ENCODE measurements around the gene TXNDC17. TPM values are rescaled to one million over a fixed set of nuclear protein-coding genes. Genes with fewer than 3 reads are reported as not detected.

The TXNDC17 gene
- total and polyA plus RNA-seq, 2 of the 4 experiments (the other 2 are of a cell fraction), result 45.0 to 494 TPM

GRCh38 chr17:6638046-6638908 is 2.6 kb upstream of the TXNDC17 start:
- Histone ChIP-seq H3K56ac (ENCODE audit: extremely low read depth, insufficient read depth, low read length) (no peak overlapping the region), H3K9me3 (ENCODE audit: control insufficient read depth, insufficient read depth, low read length) (no peaks in the 10 kb centered on the region), H3K9me1 (ENCODE audit: insufficient read depth, low read length) (0 out of 2 replicates have a peak, but pooled peaks cover 5% of the 10 kb centered on the region), H4K20me1 (ENCODE audit: insufficient read depth, low read length) (no peaks in the 10 kb centered on the region; the same call in 1 of the 2 replicates), H2BK20ac (ENCODE audit: low read depth, low read length) (no peak overlapping the region), H3K14ac (replicated peaks; ENCODE audit: low read depth, low read length) (no peak overlapping the region), H2AFZ (replicated peaks; ENCODE audit: low read length, poor library complexity) (no peak overlapping the region), H4K8ac (ENCODE audit: low read depth in 2 of 2, low read length in 2 of 2) (no peak overlapping the region), H3K4me3 (ENCODE audit: insufficient read depth, low read depth, low read length) (no peak overlapping the region), H3K9ac (ENCODE audit: low read depth, low read length) (no peak overlapping the region), H3K36me3 (ENCODE audit: control insufficient read depth, insufficient read depth, low read length) (peaks cover 4% of the 10 kb centered on the region), H3K27ac (ENCODE audit: insufficient read depth, low read length) (no peak overlapping the region), H2AK5ac (ENCODE audit: low read depth, low read length) (peak overlapping the region; percentile 59; the same call in 1 of the 2 replicates), H2BK120ac (ENCODE audit: low read depth, low read length) (no peak overlapping the region), H3K18ac (ENCODE audit: low read depth, low read length) (no peak overlapping the region), H2BK15ac (ENCODE audit: low read depth, low read length) (no peak overlapping the region), H3K27me3 (ENCODE audit: control insufficient read depth, insufficient read depth, low read length) (no peaks in the 10 kb centered on the region), H3K23ac (ENCODE audit: low read depth, low read length) (no peak overlapping the region), H2AK9ac (replicated peaks; ENCODE audit: low read depth, low read length, poor library complexity) (peak overlapping the region; percentile 81), H2BK5ac (ENCODE audit: low read depth, low read length, poor library complexity, severe bottlenecking) (no peak overlapping the region), H4K91ac (ENCODE audit: insufficient read depth, low read depth, low read length) (no peak overlapping the region), H3K4me1 (ENCODE audit: control insufficient read depth, insufficient read depth, low read length) (peaks cover 9% of the 10 kb centered on the region), H3K79me1 (ENCODE audit: low read depth in 1 of 2, low read length in 2 of 2) (peaks cover 9 to 69% of the 10 kb centered on the region in 2 experiments), H4K5ac (ENCODE audit: low read depth, low read length) (no peak overlapping the region), H3K4ac (ENCODE audit: low read depth, low read length) (no peak overlapping the region), H3K4me2 (ENCODE audit: low read depth, low read length) (no peak overlapping the region)
- DNase-seq, result no peak
- in situ Hi-C loops (cut with MboI; ENCODE audit: low sequenced_read_pairs) (no loop called here), dilution Hi-C loops (cut with HindIII; ENCODE audit: low sequenced_read_pairs, unreplicated experiment) (no loop called here), intact Hi-C loops (cut with micrococcal nuclease) (no loop called here)
- TF ChIP-seq BHLHE40 (IDR thresholded peaks at IDR 0.05; ENCODE audit: low read depth, low read length), result no peak
- TF ChIP-seq NFE2L2 (IDR thresholded peaks at IDR 0.05; ENCODE audit: low read depth, low read length), result no peak
- no peak for TF ChIP-seq USF2 (IDR thresholded peaks at IDR 0.05; ENCODE audit: low read depth, low read length)
- TF ChIP-seq CHD1 (IDR thresholded peaks at IDR 0.05; ENCODE audit: low read depth, low read length), result no peak
- no TSS peak for BruUV-seq (replicated peaks)
- ChIA-PET CTCF (no interaction called here), POLR2A (ENCODE audit: unreplicated experiment) (no interaction called here)
- ATAC-seq (ENCODE audit: low read depth), result no peak
- WGBS, 2 experiments (ENCODE audit: extremely low coverage in 2 of 2, insufficient read length in 1 of 2), result 87% methylated on average over 15 of the region's 24 CpGs; no CpG with 5 or more reads in 1 of the 2 experiments

Data from IMR-90 (cell line).